Lower lobe of right lung (tissue), 2 donors: ENCODE results near the gene HEXD. TPM values are rescaled to one million over a fixed set of nuclear protein-coding genes. Genes with fewer than 3 reads are reported as not detected.
"Not testable (repeated sequence)": the region's sequence is repeated elsewhere in the genome, so short reads cannot be mapped to it uniquely, and the experiment has no call there.

Experiments used
- ATAC-seq, 2 donors: fragments of 200-7000 bp; cut with Tn5 transposase; one replicate each; pipeline ENCODE4 v1.9.1; 2020 to 2022; ENCODE audit warnings: mild to moderate bottlenecking in 2 of 2, moderate library complexity in 2 of 2
- DNase-seq: peaks from one replicate; pipeline ENCODE4 v3.0.0-alpha.2; 2020
- H3K27ac ChIP-seq: fragments of 200-600 bp; one replicate; pipeline ENCODE4 v1.8.0; 2022
- H3K27me3 ChIP-seq: fragments of 200-600 bp; one replicate; pipeline ENCODE4 v1.8.0; 2022; ENCODE audit warnings: low read depth
- H3K36me3 ChIP-seq: fragments of 200-600 bp; one replicate; pipeline ENCODE4 v1.8.0; 2022; ENCODE audit warnings: mild to moderate bottlenecking
- H3K4me1 ChIP-seq: fragments of 200-600 bp; one replicate; pipeline ENCODE4 v1.8.0; 2022
- H3K4me3 ChIP-seq: fragments of 200-600 bp; one replicate; pipeline ENCODE4 v1.8.0; 2022; ENCODE audit warnings: mild to moderate bottlenecking
- H3K9me3 ChIP-seq: fragments of 200-600 bp; one replicate; pipeline ENCODE4 v1.8.0; 2022
- intact Hi-C: fragments of 100-400 bp; cut with DNase I; formaldehyde crosslinking; loops from one replicate; pipeline ENCODE4 v1.11.0; 2022
- total RNA-seq: library from RNA; stranded (reverse); fragmentation: NEBNext Ultra II Directional; extraction: Animal tissue kit (Norgen Biotek cat#: 25700); gene quantifications from one replicate; pipeline ENCODE4 v1.2.1, GENCODE V29; 2021
- TF ChIP-seq, protein P1 (sequence below): fragments of 200-600 bp; IDR thresholded peaks from one replicate; pipeline ENCODE4 v1.8.0; 2022; ENCODE audit warnings: antibody characterized with exemption, mild to moderate bottlenecking
- donor health status: DM: no; HTN: yes; CAD: no; lungs with severe emphysema.

The HEXD gene
- total RNA-seq, 1 donor from 2014 or later, result 60.2 TPM

DNA sequence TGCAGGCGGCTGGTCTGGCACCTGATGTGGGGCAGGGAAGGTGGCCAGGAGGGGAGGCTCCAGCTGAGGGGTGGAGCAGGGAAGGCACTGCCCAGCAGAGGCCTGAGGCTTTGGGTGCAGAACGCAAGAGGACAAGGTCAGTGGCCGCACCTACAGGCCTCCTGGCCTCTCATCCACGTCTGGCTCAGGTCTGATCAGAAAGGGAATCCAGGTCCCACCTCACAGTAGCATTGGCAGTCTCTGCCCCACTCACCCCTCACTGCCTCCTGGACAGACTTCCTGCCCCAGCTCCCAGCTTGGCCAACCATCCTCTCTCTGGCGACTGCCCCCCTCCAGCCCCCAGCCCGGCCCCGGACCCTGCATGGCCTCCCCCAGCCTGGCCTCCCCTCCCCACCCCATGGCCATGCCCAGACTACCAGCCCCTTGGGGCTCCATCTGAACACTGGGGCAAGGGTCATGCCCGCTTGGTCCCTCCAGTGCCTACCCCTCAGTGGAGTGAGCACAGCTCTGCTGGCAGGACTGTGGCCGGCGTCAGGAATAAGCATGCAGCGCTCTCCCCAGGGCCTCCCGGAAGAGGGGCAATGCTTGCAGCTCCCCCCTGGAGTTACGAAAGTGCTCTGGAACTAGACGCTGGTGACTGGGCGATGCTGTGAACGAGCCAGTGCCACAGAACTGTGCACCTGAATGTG, 42.0 kb upstream of the HEXD start:
- Histone ChIP-seq H3K27ac (no peak overlapping the region), H3K9me3 (no peaks in the 10 kb centered on the region), H3K36me3 (no peaks in the 10 kb centered on the region), H3K4me1 (peaks cover 13% of the 10 kb centered on the region), H3K4me3 (no peak overlapping the region), H3K27me3 (peaks cover 85% of the 10 kb centered on the region)
- DNase-seq (peak; percentile 25), ATAC-seq (no peak)
- TF ChIP-seq, protein P1, sequence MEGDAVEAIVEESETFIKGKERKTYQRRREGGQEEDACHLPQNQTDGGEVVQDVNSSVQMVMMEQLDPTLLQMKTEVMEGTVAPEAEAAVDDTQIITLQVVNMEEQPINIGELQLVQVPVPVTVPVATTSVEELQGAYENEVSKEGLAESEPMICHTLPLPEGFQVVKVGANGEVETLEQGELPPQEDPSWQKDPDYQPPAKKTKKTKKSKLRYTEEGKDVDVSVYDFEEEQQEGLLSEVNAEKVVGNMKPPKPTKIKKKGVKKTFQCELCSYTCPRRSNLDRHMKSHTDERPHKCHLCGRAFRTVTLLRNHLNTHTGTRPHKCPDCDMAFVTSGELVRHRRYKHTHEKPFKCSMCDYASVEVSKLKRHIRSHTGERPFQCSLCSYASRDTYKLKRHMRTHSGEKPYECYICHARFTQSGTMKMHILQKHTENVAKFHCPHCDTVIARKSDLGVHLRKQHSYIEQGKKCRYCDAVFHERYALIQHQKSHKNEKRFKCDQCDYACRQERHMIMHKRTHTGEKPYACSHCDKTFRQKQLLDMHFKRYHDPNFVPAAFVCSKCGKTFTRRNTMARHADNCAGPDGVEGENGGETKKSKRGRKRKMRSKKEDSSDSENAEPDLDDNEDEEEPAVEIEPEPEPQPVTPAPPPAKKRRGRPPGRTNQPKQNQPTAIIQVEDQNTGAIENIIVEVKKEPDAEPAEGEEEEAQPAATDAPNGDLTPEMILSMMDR, result no peak
- intact Hi-C loops, result no loop called here

DNA sequence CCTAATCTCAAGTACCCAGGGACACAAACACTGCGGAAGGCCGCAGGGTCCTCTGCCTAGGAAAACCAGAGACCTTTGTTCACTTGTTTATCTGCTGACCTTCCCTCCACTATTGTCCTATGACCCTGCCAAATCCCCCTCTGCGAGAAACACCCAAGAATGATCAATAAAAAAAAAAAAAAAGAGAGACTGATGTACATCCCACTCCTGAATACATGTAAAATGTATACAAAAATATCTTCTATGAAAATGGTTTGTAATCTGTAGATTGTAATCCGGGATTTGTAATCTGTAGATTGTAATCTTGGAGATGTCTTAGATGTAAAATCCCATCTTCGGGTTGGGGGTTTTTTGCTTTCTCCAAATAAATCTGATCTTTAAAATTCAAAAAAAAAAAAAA, 40.9 kb upstream of the HEXD start:
- H3K27ac ChIP-seq, DNase-seq, H3K4me1 ChIP-seq, ATAC-seq, intact Hi-C loops, H3K4me3 ChIP-seq, H3K9me3 ChIP-seq, H3K36me3 ChIP-seq: not testable (repeated sequence)
- peaks cover 76% of the 10 kb centered on the region for H3K27me3 ChIP-seq

DNA sequence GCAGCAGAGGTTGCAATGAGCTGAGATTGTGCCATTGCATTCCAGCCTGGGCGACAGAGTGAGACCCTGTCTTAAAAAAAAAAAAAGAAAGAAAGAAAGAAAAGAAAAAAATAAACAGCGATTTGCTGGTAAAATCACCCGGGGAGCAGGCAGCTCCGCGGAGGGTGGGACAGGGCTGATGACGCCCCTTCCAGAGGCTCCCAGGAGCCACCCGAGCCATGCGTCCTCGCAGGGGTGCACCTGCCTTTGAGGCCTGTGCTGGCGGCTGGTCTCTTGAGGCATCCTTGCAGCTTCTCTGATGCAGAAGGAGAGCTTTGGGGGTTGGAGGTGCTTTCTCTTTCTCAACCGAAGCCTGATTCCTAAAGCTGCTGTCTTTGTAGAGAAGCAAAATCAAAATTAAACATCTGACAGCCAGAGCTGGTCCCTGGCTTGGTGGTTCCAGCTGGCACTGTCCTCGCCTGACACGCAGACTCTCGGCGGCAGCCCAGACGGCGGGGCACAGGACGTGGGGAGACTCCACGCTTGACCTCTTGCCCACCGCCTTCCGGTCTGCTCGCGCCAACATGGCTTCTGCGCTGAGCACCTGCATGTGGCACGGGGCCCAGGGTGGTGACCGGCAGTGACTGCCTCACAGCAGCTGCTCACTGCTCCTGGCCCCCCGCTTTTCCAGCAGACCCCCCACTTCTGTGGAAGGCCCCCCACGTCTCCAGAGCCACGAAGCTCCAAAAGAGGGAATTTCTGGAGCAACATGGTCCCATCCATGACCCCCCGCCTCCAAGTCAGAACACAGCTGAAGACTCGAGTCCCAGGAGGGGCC, 40.0 kb upstream of the HEXD start:
- no peak overlapping the region for H3K27ac ChIP-seq
- TF ChIP-seq, protein P1, result no peak
- DNase-seq, result no peak
- H3K4me1 ChIP-seq, result no peaks in the 10 kb centered on the region
- no peak overlapping the region for H3K4me3 ChIP-seq
- peaks cover 75% of the 10 kb centered on the region for H3K27me3 ChIP-seq
- ATAC-seq, result no peak
- H3K36me3 ChIP-seq, result no peaks in the 10 kb centered on the region
- intact Hi-C loops, result no loop called here
- no peaks in the 10 kb centered on the region for H3K9me3 ChIP-seq

DNA sequence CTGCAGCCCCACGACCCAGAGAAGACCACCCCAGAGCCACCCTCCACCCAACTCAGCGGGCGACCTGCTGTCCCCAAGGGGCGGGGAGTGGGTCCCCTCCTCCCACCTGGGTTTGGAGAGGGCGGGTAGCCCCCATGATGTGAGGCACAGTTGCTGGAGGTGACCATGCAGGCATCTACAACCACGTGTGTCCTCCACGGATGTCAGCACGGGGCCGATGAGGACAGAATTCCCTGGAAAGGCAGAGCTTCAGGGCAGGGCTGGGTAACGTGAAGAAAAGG, 39.5 kb upstream of the HEXD start:
- no peak for DNase-seq
- H3K4me1 ChIP-seq, result no peaks in the 10 kb centered on the region
- H3K4me3 ChIP-seq, result no peak overlapping the region
- intact Hi-C loops, result no loop called here
- no peak overlapping the region for H3K27ac ChIP-seq
- TF ChIP-seq, protein P1, result no peak
- ATAC-seq, result no peak
- no peaks in the 10 kb centered on the region for H3K9me3 ChIP-seq
- no peaks in the 10 kb centered on the region for H3K36me3 ChIP-seq
- peaks cover 70% of the 10 kb centered on the region for H3K27me3 ChIP-seq

DNA sequence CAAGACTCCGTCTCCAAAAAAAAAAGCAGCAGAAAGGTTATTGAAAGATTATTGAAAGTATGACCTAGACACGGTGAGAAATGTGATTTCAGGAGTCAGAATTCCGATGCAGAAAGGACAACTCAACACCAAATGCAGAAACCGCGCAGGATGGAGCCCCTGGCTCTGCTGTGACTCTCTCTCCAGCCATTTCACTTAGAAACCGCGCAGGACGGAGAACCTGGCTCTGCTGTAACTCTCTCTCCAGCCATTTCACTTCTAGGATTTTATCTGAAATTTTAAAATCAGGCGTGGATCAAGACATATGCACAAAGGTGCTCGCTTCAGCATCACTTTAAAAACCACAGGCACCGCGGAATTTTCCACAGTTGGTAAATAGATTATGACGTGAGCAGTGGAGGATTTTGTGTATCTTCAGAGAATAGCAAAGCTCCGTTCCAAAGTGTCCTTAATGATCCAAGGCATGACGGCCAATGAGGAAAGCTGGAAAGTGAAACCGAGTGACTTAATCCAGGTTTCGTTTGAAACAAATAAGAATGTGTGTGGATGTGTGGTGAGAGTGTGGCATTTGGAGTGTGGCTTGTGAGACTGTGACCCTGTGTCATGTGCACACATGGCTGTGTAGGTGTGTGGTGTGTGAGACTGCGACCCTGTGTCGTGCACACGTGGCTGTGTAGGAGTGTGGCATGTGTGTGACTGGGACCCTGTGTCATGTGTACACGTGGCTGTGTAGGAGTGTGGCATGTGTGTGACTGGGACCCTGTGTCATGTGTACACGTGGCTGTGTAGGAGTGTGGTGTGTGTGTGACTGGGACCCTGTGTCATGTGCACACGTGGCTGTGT, 37.1 kb upstream of the HEXD start:
- TF ChIP-seq, protein P1, result no peak
- intact Hi-C loops, result no loop called here

DNA sequence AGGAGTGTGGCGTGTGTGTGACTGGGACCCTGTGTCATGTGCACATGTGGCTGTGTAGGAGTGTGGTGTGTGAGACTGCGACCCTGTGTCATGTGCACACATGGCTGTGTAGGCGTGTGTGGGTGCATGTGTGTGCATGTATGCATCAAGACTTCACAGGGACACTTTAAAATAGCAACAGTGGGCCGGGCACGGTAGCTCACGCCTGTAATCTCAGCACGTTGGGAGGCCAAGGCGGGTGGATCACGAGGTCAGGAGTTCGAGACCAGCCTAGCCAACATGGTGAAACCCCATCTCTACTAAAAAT, 36.5 kb upstream of the HEXD start:
- H3K9me3 ChIP-seq, H3K4me3 ChIP-seq, H3K36me3 ChIP-seq, intact Hi-C loops, H3K27ac ChIP-seq, ATAC-seq: not testable (repeated sequence)
- peaks cover 16% of the 10 kb centered on the region for H3K4me1 ChIP-seq
- DNase-seq, result peak; percentile 11
- H3K27me3 ChIP-seq, result peaks cover 67% of the 10 kb centered on the region

More for the DNA sequence above, 37.1 kb upstream of the HEXD start:
- no peak overlapping the region for H3K27ac ChIP-seq
- peaks cover 69% of the 10 kb centered on the region for H3K27me3 ChIP-seq
- H3K9me3 ChIP-seq, result no peaks in the 10 kb centered on the region
- H3K4me1 ChIP-seq, result peaks cover 16% of the 10 kb centered on the region
- ATAC-seq (no peak), DNase-seq (peak; percentile 14)
- H3K4me3 ChIP-seq, result no peak overlapping the region
- H3K36me3 ChIP-seq, result no peaks in the 10 kb centered on the region

DNA sequence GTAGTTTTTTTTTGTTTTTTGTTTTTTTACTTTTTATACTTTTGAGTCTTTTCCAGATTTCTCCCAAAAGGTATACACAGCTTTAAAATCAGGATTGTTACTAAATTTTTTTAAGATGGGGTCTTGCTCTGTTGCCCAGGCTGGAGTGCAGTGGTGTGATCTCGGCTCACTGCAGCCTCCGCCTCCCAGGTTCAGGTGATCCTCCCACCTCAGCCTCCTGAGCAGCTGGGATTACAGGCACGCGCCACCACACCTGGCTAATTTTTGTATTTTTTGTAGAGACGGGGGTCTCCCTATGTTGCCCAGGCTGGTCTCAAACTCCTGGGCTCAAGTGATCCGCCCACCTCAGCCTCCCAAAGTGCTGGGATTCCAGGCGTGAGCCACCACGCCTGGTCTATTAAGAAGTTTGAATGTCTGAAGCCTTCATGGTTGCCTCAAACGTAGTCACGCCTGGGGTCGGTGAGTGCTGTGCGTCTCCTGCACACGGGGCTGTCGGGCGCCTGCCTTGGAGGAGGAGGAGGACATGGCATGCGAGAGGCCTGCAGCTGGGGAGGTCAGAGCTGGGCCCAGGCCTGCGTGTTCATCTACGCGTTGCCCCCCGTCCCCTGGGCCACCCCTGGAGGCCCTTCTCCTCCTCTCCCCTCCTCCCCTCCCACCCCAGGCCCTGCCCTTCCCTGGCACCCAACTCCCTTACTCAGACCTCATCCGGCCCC, 35.8 kb upstream of the HEXD start:
- H3K4me3 ChIP-seq, intact Hi-C loops: not testable (repeated sequence)
- H3K27me3 ChIP-seq, result peaks cover 73% of the 10 kb centered on the region

More for the DNA sequence above, 35.8 kb upstream of the HEXD start:
- H3K27ac ChIP-seq, H3K36me3 ChIP-seq, ATAC-seq, H3K9me3 ChIP-seq: not testable (repeated sequence)
- peak; percentile 41 for DNase-seq
- peaks cover 16% of the 10 kb centered on the region for H3K4me1 ChIP-seq
